OCI-LY7 (cell line): ENCODE results near the gene ZNF181. TPM values are rescaled to one million over a fixed set of nuclear protein-coding genes. Genes with fewer than 3 reads are reported as not detected.

Experiments used
- BruUV-seq: library from RNA; stranded (reverse); fragments of 400-500 nt; replicated peaks from 2 replicates; lab custom pipeline; 2021; lab: Mats Ljungman, UMichigan
- CTCF ChIA-PET: fragments of 300-600 bp; sonication (Branson Sonifier 250); formaldehyde crosslinking; loops from one replicate; lab custom pipeline; 2022; ENCODE audit warnings: antibody characterized with exemption; ENCODE audit not compliant: unreplicated experiment; lab: Charles Lee
- POLR2A ChIA-PET: fragments of 300-600 bp; sonication (Branson Sonifier 250); formaldehyde crosslinking; loops from one replicate; lab custom pipeline; 2022; ENCODE audit warnings: antibody characterized with exemption; lab: Charles Lee
- DNase-seq: peaks from one replicate; pipeline ENCODE4 v3.0.0-alpha.2; 2015; ENCODE audit warnings: low spot score
- H2AFZ ChIP-seq: fragments of 200-600 bp; sonication (generic), shearing (Covaris generic); 2 replicates; pipeline ENCODE4 v1.6.1; 2014; ENCODE audit warnings: mild to moderate bottlenecking, antibody characterized with exemption, low read length, moderate library complexity
- H3K27ac ChIP-seq: fragments of 200-600 bp; sonication (generic); 2 replicates; pipeline ENCODE4 v1.5.1; 2014; ENCODE audit warnings: mixed run types, low read depth, mild to moderate bottlenecking, moderate library complexity, low read length, inconsistent platforms; ENCODE audit not compliant: poor library complexity, severe bottlenecking
- H3K36me3 ChIP-seq: fragments of 200-600 bp; sonication (generic); 2 replicates; pipeline ENCODE4 v1.6.1; 2014; ENCODE audit warnings: mild to moderate bottlenecking, antibody characterized with exemption, low read length, moderate library complexity, mixed read lengths; ENCODE audit not compliant: insufficient read depth
- H3K4me1 ChIP-seq: fragments of 200-600 bp; sonication (generic); 2 replicates; pipeline ENCODE4 v1.5.1; 2014; ENCODE audit warnings: mild to moderate bottlenecking, low read length; ENCODE audit not compliant: insufficient read depth, poor library complexity, severe bottlenecking
- H3K4me2 ChIP-seq: fragments of 200-600 bp; sonication (generic); 2 replicates; pipeline ENCODE4 v1.6.1; 2014; ENCODE audit warnings: mild to moderate bottlenecking, low read length
- H3K4me3 ChIP-seq: fragments of 200-600 bp; sonication (generic); 2 replicates; pipeline ENCODE4 v1.5.1; 2014; ENCODE audit warnings: mild to moderate bottlenecking, low read depth, low read length; ENCODE audit not compliant: poor library complexity, severe bottlenecking
- H3K79me2 ChIP-seq: fragments of 200-600 bp; sonication (generic); 2 replicates; pipeline ENCODE4 v1.6.1; 2016; ENCODE audit warnings: low read depth, mild to moderate bottlenecking, low read length, moderate library complexity, mixed read lengths; ENCODE audit not compliant: insufficient read depth
- H3K9me2 ChIP-seq: fragments of 200-600 bp; sonication (generic); 2 replicates; pipeline ENCODE4 v1.6.1; 2016; ENCODE audit warnings: mild to moderate bottlenecking, low read length, mixed read lengths; ENCODE audit not compliant: insufficient read depth
- H3K9me3 ChIP-seq: fragments of 200-600 bp; sonication (generic); 2 replicates; pipeline ENCODE4 v1.6.1; 2014; ENCODE audit warnings: mild to moderate bottlenecking, mixed run types, low read length, mixed read lengths
- H4K20me1 ChIP-seq: fragments of 200-600 bp; sonication (generic); 2 replicates; pipeline ENCODE4 v1.6.1; 2014; ENCODE audit warnings: mild to moderate bottlenecking, antibody characterized with exemption, low read length, moderate library complexity, mixed read lengths; ENCODE audit not compliant: insufficient read depth
- CTCF ChIP-seq: fragments of 200-600 bp; sonication (generic); conservative IDR thresholded peaks from 2 replicates; pipeline ENCODE4 v1.5.1; 2014; ENCODE audit warnings: mild to moderate bottlenecking, antibody characterized with exemption, low read length, moderate library complexity, mixed read lengths
- EZH2phosphoT487 ChIP-seq: fragments of 200-600 bp; sonication (generic); IDR thresholded peaks from 2 replicates; pipeline ENCODE4 v1.6.1; 2018; ENCODE audit warnings: low read depth, borderline replicate concordance, mild to moderate bottlenecking, mixed run types, antibody characterized with exemption, low read length, moderate library complexity, mixed read lengths
- intact Hi-C: fragments of 100-400 bp; cut with micrococcal nuclease; formaldehyde crosslinking; loops from one replicate; pipeline ENCODE4 v1.10.0; 2022; ENCODE audit not compliant: unreplicated experiment
- total RNA-seq, 2 experiments: library from RNA; depleted of rRNA in 1 of 2; stranded (reverse); fragments of >200 nt in 1 of 2; shearing (Covaris generic) in 1 of 2; gene quantifications; 2 replicates each; pipeline ENCODE4 v1.2.3, GENCODE V29; 2014 to 2022

Gene ZNF181
- total RNA-seq, 2 experiments from 2014 or later, result 8.3 to 18.8 TPM

GRCh38 chr19:34734537-34735103, 577 bp downstream of the ZNF181 start:
- BruUV-seq, result TSS peak; percentile 74
- TF ChIP-seq EZH2phosphoT487, result no peak
- TF ChIP-seq CTCF, result no peak
- H3K4me3 ChIP-seq, result peak overlapping the region; percentile 77
- ChIA-PET CTCF (no interaction called here), POLR2A (interaction anchor here (0.6 to 0.9 kb wide), 2 partner anchors 11 to 16 kb away, joined by 3 to 5 read pairs; no protein-coding TSS in a partner anchor)
- H3K27ac ChIP-seq, result peak overlapping the region; percentile 62
- peaks cover 17% of the 10 kb centered on the region for H3K4me1 ChIP-seq
- intact Hi-C loops, result no loop called here
- peaks cover 11% of the 10 kb centered on the region for H3K36me3 ChIP-seq
- peak overlapping the region; percentile 99 for H2AFZ ChIP-seq
- H3K9me2 ChIP-seq, result no peaks in the 10 kb centered on the region
- H3K9me3 ChIP-seq, result no peaks in the 10 kb centered on the region
- no peaks in the 10 kb centered on the region for H3K79me2 ChIP-seq
- peak; percentile 65 for DNase-seq
- H4K20me1 ChIP-seq, result no peaks in the 10 kb centered on the region
- H3K4me2 ChIP-seq, result peak overlapping the region; percentile 85

- H2AFZ ChIP-seq, result no peak overlapping the region
- peaks cover 9% of the 10 kb centered on the region for H3K36me3 ChIP-seq
- POLR2A ChIA-PET, result interaction anchor here (0.6 to 1.4 kb wide), 4 partner anchors 10 to 1573 kb away, joined by 3 to 4 read pairs (median 3); no protein-coding TSS in a partner anchor
- no peak overlapping the region for H3K27ac ChIP-seq
- intact Hi-C loops, result no loop called here
- no TSS peak for BruUV-seq
- H3K4me2 ChIP-seq, result no peak overlapping the region
- H3K9me2 ChIP-seq, result no peaks in the 10 kb centered on the region
- H4K20me1 ChIP-seq, result no peaks in the 10 kb centered on the region
- CTCF ChIA-PET, result no interaction called here
- H3K4me3 ChIP-seq, result no peak overlapping the region
- no peak for DNase-seq
- TF ChIP-seq EZH2phosphoT487 (no peak), CTCF (no peak)
- no peaks in the 10 kb centered on the region for H3K4me1 ChIP-seq
- H3K79me2 ChIP-seq, result no peaks in the 10 kb centered on the region
- H3K9me3 ChIP-seq, result no peaks in the 10 kb centered on the region
These were observed 11.1 kb downstream of the ZNF181 start for GRCh38 chr19:34744896-34745690.
